Ishikawa (cell line): ENCODE results near the gene XKR8.

Experiments used
- CEBPB ChIP-seq: IDR thresholded peaks from 2 replicates; pipeline ENCODE4 v1.6.1; 2012
- CREB1 ChIP-seq: IDR thresholded peaks from 2 replicates; pipeline ENCODE4 v1.6.1; 2012; ENCODE audit warnings: low read depth
- EGR1 ChIP-seq: IDR thresholded peaks from 2 replicates; pipeline ENCODE4 v1.6.1; 2012
- EP300 ChIP-seq: IDR thresholded peaks from 2 replicates; pipeline ENCODE4 v1.6.1; 2012; ENCODE audit warnings: borderline replicate concordance
- FOXM1 ChIP-seq: IDR thresholded peaks from 2 replicates; pipeline ENCODE4 v1.6.1; 2012; ENCODE audit warnings: low read depth, borderline replicate concordance
- NFIC ChIP-seq: IDR thresholded peaks from 2 replicates; pipeline ENCODE4 v1.6.1; 2012
- RAD21 ChIP-seq: IDR thresholded peaks from 2 replicates; pipeline ENCODE4 v1.6.1; 2012; ENCODE audit warnings: low read depth
- TAF1 ChIP-seq: IDR thresholded peaks from 2 replicates; pipeline ENCODE4 v1.6.1; 2012; ENCODE audit warnings: low read depth, mild to moderate bottlenecking
- TCF12 ChIP-seq: IDR thresholded peaks from 2 replicates; pipeline ENCODE4 v1.6.1; 2012; ENCODE audit warnings: low read depth
- TEAD4 ChIP-seq: IDR thresholded peaks from 2 replicates; pipeline ENCODE4 v1.6.1; 2012
- YY1 ChIP-seq: IDR thresholded peaks from 2 replicates; pipeline ENCODE4 v1.6.1; 2012; ENCODE audit warnings: low read depth
- ZBTB7A ChIP-seq: IDR thresholded peaks from 2 replicates; pipeline ENCODE4 v1.6.1; 2012; ENCODE audit warnings: low read depth
- TF ChIP-seq, protein P1 (sequence below): IDR thresholded peaks from 2 replicates; pipeline ENCODE4 v1.6.1; 2012; ENCODE audit warnings: low read depth, mild to moderate bottlenecking
- TF ChIP-seq, protein P2 (sequence below): IDR thresholded peaks from 2 replicates; pipeline ENCODE4 v1.6.1; 2012
- TF ChIP-seq, protein P3 (sequence below): IDR thresholded peaks from 2 replicates; pipeline ENCODE4 v1.6.1; 2012

The XKR8 gene

DNA sequence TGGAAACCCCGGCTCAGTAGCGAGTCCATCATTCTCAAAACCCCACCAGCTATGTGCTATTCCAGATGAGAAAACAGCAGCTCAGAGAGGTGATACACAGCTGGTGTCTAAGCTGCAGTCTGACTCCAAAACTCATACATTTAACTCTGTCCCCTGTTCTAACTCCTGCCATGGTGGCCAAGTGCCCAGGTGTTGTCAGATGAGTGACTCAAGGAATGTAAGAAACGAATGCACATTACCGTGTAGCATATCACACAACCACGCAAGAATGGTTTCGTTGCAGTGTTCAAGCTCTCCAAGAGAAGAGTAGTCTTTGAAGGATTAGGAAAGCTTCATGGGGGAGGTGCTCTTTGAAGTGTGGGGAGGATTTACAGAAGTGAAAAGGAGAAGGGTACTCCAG lies 4.7 kb upstream of the XKR8 start:
- TF ChIP-seq FOXM1 = no peak
- TF ChIP-seq, protein P1, sequence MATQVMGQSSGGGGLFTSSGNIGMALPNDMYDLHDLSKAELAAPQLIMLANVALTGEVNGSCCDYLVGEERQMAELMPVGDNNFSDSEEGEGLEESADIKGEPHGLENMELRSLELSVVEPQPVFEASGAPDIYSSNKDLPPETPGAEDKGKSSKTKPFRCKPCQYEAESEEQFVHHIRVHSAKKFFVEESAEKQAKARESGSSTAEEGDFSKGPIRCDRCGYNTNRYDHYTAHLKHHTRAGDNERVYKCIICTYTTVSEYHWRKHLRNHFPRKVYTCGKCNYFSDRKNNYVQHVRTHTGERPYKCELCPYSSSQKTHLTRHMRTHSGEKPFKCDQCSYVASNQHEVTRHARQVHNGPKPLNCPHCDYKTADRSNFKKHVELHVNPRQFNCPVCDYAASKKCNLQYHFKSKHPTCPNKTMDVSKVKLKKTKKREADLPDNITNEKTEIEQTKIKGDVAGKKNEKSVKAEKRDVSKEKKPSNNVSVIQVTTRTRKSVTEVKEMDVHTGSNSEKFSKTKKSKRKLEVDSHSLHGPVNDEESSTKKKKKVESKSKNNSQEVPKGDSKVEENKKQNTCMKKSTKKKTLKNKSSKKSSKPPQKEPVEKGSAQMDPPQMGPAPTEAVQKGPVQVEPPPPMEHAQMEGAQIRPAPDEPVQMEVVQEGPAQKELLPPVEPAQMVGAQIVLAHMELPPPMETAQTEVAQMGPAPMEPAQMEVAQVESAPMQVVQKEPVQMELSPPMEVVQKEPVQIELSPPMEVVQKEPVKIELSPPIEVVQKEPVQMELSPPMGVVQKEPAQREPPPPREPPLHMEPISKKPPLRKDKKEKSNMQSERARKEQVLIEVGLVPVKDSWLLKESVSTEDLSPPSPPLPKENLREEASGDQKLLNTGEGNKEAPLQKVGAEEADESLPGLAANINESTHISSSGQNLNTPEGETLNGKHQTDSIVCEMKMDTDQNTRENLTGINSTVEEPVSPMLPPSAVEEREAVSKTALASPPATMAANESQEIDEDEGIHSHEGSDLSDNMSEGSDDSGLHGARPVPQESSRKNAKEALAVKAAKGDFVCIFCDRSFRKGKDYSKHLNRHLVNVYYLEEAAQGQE = no peak
- TF ChIP-seq EP300 = no peak
- TF ChIP-seq EGR1 = no peak
- no peak for TF ChIP-seq RAD21
- no peak for TF ChIP-seq ZBTB7A
- TF ChIP-seq YY1 = no peak
- TF ChIP-seq, protein P2, sequence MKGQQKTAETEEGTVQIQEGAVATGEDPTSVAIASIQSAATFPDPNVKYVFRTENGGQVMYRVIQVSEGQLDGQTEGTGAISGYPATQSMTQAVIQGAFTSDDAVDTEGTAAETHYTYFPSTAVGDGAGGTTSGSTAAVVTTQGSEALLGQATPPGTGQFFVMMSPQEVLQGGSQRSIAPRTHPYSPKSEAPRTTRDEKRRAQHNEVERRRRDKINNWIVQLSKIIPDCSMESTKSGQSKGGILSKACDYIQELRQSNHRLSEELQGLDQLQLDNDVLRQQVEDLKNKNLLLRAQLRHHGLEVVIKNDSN = no peak
- TF ChIP-seq, protein P3, sequence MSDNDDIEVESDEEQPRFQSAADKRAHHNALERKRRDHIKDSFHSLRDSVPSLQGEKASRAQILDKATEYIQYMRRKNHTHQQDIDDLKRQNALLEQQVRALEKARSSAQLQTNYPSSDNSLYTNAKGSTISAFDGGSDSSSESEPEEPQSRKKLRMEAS = no peak
- no peak for TF ChIP-seq NFIC
- TF ChIP-seq TEAD4 = no peak
- no peak for TF ChIP-seq TCF12
- no peak for TF ChIP-seq TAF1
- no peak for TF ChIP-seq CEBPB
- no peak for TF ChIP-seq CREB1

DNA sequence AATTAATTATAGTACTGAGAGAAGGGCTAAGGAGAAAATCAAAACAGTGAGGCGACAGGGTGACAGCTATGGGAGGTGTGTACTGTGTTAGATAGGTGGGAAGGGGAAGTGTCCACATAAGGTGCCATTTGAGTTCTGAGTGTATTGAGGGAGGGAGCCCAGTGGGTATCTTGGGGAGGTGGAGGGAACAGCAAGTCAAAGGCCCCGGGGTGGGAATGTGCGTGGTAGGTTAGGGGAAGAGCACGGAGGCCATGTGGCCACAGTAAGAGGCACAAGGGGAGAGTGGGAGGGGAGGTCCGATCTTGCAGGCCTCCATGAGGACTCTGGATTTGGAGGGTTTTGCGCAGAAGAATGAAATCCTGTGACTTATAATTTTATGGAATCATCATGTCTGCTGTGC lies 3.0 kb upstream of the XKR8 start:
- TF ChIP-seq EGR1 = no peak
- no peak for TF ChIP-seq CEBPB
- no peak for TF ChIP-seq YY1
- TF ChIP-seq ZBTB7A = no peak
- no peak for TF ChIP-seq NFIC
- TF ChIP-seq, protein P2 = no peak

DNA sequence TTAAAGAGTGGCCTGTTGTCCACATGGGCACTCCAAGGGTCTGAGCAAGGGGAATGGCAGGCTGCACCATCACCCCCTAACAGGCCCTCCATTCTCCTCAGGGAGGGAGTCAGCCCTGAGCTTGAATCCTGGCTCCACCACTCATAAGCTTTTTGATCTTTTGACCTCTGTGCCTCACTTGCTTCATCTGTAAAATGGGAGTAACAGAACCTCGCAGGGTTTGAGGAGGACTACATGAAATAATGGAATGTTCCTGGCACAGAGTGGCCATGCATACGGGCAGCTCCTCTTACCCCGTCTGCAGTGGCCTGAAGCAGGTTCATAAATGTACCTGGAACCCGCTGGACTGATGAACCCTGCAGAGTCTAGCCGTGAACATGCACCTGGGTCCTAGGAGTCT lies 2.1 kb upstream of the XKR8 start:
- no peak for TF ChIP-seq EGR1
- no peak for TF ChIP-seq YY1
- TF ChIP-seq, protein P3 = no peak

DNA sequence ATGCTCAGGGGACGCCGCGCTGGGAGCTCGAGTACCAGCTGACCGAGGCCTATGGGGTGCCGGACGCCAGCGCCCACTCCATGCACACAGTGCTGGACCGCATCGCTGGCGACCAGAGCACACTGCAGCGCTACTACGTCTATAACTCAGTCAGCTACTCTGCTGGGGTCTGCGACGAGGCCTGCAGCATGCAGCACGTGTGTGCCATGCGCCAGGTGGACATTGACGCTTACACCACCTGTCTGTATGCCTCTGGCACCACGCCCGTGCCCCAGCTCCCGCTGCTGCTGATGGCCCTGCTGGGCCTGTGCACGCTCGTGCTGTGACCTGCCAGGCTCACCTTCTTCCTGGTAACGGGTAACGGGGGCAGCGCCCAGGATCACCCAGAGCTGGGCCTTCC lies 1.3 kb upstream of the XKR8 start:
- no peak for TF ChIP-seq TCF12
- no peak for TF ChIP-seq ZBTB7A
- no peak for TF ChIP-seq RAD21
- TF ChIP-seq, protein P2 = no peak
- no peak for TF ChIP-seq TEAD4
- no peak for TF ChIP-seq NFIC

DNA sequence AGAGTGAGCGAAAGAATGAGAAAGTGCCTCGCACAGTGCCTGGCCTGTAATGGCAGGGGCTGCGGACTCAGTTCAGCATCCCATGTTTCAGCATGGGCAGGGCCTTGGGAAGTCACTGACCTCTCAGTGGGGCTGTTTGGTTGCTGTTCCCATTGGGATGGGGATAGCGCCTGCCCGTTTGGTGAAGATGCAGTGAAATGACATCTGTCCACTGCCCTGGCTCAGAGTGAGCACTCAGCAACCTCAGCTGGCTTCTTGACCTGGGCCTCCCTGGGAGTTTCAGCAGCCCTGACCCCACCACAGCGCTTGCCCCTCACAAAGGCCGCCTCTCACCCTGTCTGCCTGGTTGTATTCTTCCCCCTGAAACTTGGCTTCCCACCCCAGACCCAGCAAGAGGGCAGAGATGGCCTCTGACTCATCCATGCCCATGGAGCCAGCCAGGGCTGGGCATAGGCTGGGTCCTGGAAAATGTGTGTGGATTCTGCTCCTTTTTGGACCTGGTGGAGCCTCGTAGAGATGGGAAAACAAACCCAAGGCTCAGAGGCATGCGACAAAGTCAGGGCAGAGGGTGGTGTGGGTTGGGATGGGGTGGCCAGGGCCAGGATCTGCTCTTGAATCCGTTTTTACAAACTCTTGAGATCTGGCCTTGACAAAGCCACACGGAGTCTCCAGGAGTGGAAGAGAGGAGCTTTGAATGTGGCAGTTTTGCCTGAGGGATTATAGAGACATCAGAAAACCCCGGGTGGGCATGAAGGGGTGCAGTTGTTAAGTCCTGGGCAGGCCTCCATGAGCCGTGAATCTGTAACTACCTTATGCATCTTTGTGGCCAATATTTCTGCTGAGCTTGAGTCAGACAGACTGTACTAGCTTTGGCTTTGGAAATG lies 1.2 kb downstream of the XKR8 start:
- TF ChIP-seq EGR1 (no peak), TCF12 (no peak), YY1 (no peak), CREB1 (no peak), EP300 (no peak), CEBPB (no peak), FOXM1 (no peak), ZBTB7A (no peak), TEAD4 (no peak), NFIC (no peak)
- TF ChIP-seq, protein P3 = no peak
- TF ChIP-seq, protein P1 = no peak
- TF ChIP-seq, protein P2 = no peak
